Left ventricle myocardium inferior (tissue), 1 donor: ENCODE data around the gene CDK14. TPM values are rescaled to one million over a fixed set of nuclear protein-coding genes. Genes with fewer than 3 reads are reported as not detected.

Source experiments
- DNase-seq: peaks from one replicate; pipeline ENCODE4 v3.0.0-alpha.2; 2020
- H3K27ac ChIP-seq: fragments of 200-600 bp; replicated peaks from 2 replicates; pipeline ENCODE4 v1.8.0; 2021
- H3K27me3 ChIP-seq: fragments of 200-600 bp; 2 replicates; pipeline ENCODE4 v1.8.0; 2021; ENCODE audit warnings: low read depth
- H3K36me3 ChIP-seq: fragments of 200-600 bp; 2 replicates; pipeline ENCODE4 v1.8.0; 2021
- H3K4me1 ChIP-seq: fragments of 200-600 bp; 2 replicates; pipeline ENCODE4 v1.8.0; 2021
- H3K4me3 ChIP-seq: fragments of 200-600 bp; 2 replicates; pipeline ENCODE4 v1.8.0; 2021; ENCODE audit warnings: mild to moderate bottlenecking, moderate library complexity
- H3K9me3 ChIP-seq: fragments of 200-600 bp; replicated peaks from 2 replicates; pipeline ENCODE4 v1.8.0; 2021
- intact Hi-C: fragments of 100-400 bp; cut with micrococcal nuclease; formaldehyde crosslinking; loops from one replicate; pipeline ENCODE4 v1.11.0; 2022
- total RNA-seq: library from RNA; stranded (reverse); fragmentation: NEBNext Ultra II Directional; extraction: Animal tissue kit (Norgen Biotek cat#: 25700); gene quantifications from one replicate; pipeline ENCODE4 v1.2.1, GENCODE V29; 2021
- TF ChIP-seq, protein P1 (sequence below): fragments of 200-600 bp; IDR thresholded peaks from 2 replicates; pipeline ENCODE4 v1.8.0; 2021; ENCODE audit warnings: antibody characterized with exemption, mild to moderate bottlenecking, borderline replicate concordance
- donor health status: DM: no; HTN: yes; CAD: no; lungs with severe emphysema.

CDK14 gene
- total RNA-seq, 1 donor from 2014 or later: 18.7 TPM

DNA sequence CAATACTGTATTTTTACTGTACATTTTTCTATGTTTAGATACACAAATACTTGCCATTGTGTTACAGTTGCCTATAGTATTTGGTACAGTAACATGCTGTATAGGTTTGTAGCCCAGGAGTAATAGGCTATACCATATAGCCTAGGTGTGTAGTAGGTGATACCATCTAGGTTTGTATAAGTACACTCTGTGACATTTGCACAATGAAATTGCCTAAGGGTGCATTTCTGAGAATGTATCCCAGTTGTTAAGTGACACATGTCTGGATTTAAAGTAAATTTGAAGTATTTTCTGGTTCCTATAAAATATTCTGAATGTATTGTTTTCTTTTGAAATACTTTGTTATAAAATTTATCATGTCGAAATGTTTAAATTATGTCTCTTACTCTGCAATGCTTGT, 7.2 kb downstream of the CDK14 start:
- no peaks in the 10 kb centered on the region for H3K27me3 ChIP-seq
- H3K4me1 ChIP-seq: peaks cover 33% of the 10 kb centered on the region
- no peak for DNase-seq
- intact Hi-C loops: no loop called here
- no peak overlapping the region for H3K4me3 ChIP-seq
- TF ChIP-seq, protein P1, sequence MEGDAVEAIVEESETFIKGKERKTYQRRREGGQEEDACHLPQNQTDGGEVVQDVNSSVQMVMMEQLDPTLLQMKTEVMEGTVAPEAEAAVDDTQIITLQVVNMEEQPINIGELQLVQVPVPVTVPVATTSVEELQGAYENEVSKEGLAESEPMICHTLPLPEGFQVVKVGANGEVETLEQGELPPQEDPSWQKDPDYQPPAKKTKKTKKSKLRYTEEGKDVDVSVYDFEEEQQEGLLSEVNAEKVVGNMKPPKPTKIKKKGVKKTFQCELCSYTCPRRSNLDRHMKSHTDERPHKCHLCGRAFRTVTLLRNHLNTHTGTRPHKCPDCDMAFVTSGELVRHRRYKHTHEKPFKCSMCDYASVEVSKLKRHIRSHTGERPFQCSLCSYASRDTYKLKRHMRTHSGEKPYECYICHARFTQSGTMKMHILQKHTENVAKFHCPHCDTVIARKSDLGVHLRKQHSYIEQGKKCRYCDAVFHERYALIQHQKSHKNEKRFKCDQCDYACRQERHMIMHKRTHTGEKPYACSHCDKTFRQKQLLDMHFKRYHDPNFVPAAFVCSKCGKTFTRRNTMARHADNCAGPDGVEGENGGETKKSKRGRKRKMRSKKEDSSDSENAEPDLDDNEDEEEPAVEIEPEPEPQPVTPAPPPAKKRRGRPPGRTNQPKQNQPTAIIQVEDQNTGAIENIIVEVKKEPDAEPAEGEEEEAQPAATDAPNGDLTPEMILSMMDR: no peak
- H3K27ac ChIP-seq: no peak overlapping the region
- H3K9me3 ChIP-seq: no peaks in the 10 kb centered on the region
- H3K36me3 ChIP-seq: no peaks in the 10 kb centered on the region

- DNase-seq: no peak
- intact Hi-C loops: no loop called here
- TF ChIP-seq, protein P1: no peak
- Histone ChIP-seq H3K9me3 (no peaks in the 10 kb centered on the region), H3K36me3 (no peaks in the 10 kb centered on the region), H3K4me3 (no peak overlapping the region), H3K27me3 (no peaks in the 10 kb centered on the region), H3K27ac (no peak overlapping the region), H3K4me1 (peaks cover 28% of the 10 kb centered on the region)
Measured at GRCh38 chr7:90604383-90604782, 8.3 kb downstream of the CDK14 start.

DNA sequence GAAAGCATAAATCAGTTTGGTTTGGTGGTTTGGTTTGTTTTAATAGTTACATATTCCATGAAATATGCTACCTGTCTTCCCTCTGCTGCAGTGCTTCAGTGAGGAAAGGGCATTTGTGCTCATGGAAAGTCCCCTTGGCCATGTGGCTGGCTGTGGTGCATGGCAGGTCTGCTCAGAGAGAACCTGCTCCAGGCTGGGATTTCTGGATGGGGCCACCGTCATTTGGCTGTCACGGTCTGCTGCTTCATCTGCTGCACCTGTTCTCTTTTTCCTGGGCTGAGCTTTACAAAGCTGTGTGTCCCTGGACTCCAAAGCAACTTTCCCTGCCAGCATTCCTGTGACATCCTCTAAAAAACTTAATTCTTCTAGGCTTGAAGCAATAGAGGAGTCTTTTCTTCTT, 8.9 kb downstream of the CDK14 start:
- TF ChIP-seq, protein P1: no peak
- Histone ChIP-seq H3K4me3 (no peak overlapping the region), H3K36me3 (no peaks in the 10 kb centered on the region), H3K27me3 (no peaks in the 10 kb centered on the region), H3K27ac (no peak overlapping the region), H3K9me3 (no peaks in the 10 kb centered on the region), H3K4me1 (peaks cover 28% of the 10 kb centered on the region)
- no peak for DNase-seq
- intact Hi-C loops: no loop called here

GRCh38 chr7:90607196-90607595, 11.1 kb downstream of the CDK14 start:
- peaks cover 27% of the 10 kb centered on the region for H3K4me1 ChIP-seq
- no peaks in the 10 kb centered on the region for H3K9me3 ChIP-seq
- no peak overlapping the region for H3K27ac ChIP-seq
- no peaks in the 10 kb centered on the region for H3K27me3 ChIP-seq
- no peak for DNase-seq
- intact Hi-C loops: no loop called here
- TF ChIP-seq, protein P1: no peak
- no peaks in the 10 kb centered on the region for H3K36me3 ChIP-seq
- no peak overlapping the region for H3K4me3 ChIP-seq

DNA sequence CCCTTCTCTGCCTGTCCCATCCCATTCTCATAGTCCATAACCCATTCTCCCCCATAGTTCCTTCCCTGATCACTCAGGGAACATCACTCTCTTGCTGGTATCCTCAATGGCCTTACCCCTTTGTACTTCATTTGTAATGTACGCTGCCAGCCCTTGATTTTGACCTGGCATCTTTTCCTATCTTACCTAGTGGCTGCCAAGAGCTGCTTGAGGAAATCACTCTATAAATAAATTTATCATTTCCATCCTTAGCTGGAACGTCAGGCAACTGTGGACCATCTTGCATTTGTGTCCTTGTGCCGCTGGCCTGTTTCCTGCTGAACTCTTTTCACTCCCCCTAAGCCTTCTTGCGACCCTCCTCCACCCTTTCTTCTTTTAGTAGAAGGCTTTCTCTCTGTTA, 14.0 kb downstream of the CDK14 start:
- TF ChIP-seq, protein P1: no peak
- intact Hi-C loops: no loop called here
- no peaks in the 10 kb centered on the region for H3K27me3 ChIP-seq
- H3K36me3 ChIP-seq: no peaks in the 10 kb centered on the region
- peaks cover 25% of the 10 kb centered on the region for H3K4me1 ChIP-seq
- DNase-seq: no peak
- H3K9me3 ChIP-seq: no peaks in the 10 kb centered on the region
- peak overlapping the region; percentile 56 for H3K27ac ChIP-seq
- no peak overlapping the region for H3K4me3 ChIP-seq

DNA sequence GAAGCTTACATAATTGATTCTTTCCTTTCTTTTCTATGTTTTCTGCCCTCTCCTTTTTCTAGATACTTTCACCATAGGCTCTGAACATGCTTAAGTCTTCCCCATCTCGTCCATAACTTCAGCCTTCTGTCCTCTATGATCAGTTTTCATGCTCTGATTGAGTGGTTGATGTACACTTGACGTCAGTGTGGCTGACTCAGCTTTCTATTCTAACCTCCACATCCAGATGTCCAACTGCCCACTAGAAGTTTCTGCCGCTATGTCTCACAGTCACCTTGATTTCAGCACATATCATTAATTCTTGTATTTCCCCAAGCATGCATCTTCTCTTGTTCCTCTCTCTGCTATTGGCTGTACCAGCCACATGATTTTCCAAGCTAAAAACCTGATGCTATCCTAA, 15.0 kb downstream of the CDK14 start:
- H3K9me3 ChIP-seq: no peaks in the 10 kb centered on the region
- H3K4me3 ChIP-seq: no peak overlapping the region
- no peak overlapping the region for H3K27ac ChIP-seq
- TF ChIP-seq, protein P1: no peak
- H3K27me3 ChIP-seq: no peaks in the 10 kb centered on the region
- intact Hi-C loops: no loop called here
- H3K4me1 ChIP-seq: peaks cover 25% of the 10 kb centered on the region
- no peak for DNase-seq
- no peaks in the 10 kb centered on the region for H3K36me3 ChIP-seq
